ENCODE results near the gene HOXC6. TPM values are rescaled to one million over a fixed set of nuclear protein-coding genes. Genes with fewer than 3 reads are reported as not detected.

The HOXC6 gene
- total RNA-seq, 1 experiment from 2014 or later: not detected

DNA sequence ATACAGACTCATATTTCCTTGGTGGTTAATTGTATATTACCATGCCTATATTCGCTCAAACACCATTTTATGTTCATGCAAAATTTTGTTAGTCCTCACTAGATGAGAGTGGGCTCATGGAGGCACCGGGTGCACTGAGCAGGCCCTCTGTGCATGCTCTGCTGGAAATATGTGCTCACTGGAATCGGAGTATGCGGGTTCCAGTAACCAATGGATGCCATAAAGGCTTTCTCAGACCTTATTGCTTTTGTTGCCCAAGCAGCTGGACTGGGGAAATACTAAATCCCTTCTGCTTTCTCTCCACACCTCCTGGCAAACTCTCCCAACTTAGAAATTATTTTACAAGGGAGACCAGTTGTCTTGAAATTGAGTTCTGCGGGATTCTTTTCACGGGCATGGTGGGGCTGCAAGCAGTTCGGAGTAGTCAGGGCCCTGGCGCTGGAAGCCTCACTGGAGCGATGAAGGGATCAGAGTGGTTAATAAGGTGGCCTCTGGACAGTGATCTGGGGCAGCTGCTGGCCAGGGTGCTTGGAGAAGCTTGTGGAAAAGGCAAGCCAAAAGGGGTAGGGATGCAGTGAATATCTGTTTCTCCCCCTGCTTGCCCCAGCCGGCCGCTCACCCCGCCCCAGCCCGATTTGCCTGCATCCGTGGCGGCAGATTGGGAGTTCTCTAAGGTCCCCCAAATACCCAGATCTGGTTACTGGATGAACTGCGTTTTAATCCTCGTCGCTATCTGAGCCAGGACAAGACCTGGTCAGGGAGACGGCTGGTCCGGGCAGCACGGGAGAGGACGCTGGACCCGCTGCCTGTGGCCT lies 7.4 kb upstream of the HOXC6 start:
- Histone ChIP-seq H3K9me3 (ENCODE audit: low read length) (no peaks in the 10 kb centered on the region), H3K4me3 (ENCODE audit: low read length) (no peak overlapping the region), H3K9me2 (replicated peaks; ENCODE audit: insufficient read depth, low read length) (no peaks in the 10 kb centered on the region), H4K20me1 (ENCODE audit: insufficient read depth, low read depth, low read length) (no peaks in the 10 kb centered on the region), H3K36me3 (ENCODE audit: insufficient read depth, low read length) (no peaks in the 10 kb centered on the region), H3K79me2 (ENCODE audit: low read length) (no peaks in the 10 kb centered on the region), H2AFZ (ENCODE audit: low read length) (no peak overlapping the region), H3K4me2 (ENCODE audit: low read depth, low read length, poor library complexity, severe bottlenecking) (no peak overlapping the region), H3K27ac (ENCODE audit: low read length) (no peak overlapping the region), H3K27me3 (ENCODE audit: low read length) (no peaks in the 10 kb centered on the region), H3K9ac (ENCODE audit: low read length) (no peak overlapping the region), H3K4me1 (ENCODE audit: low read length) (peaks cover 25% of the 10 kb centered on the region)
- no peak for DNase-seq

DNA sequence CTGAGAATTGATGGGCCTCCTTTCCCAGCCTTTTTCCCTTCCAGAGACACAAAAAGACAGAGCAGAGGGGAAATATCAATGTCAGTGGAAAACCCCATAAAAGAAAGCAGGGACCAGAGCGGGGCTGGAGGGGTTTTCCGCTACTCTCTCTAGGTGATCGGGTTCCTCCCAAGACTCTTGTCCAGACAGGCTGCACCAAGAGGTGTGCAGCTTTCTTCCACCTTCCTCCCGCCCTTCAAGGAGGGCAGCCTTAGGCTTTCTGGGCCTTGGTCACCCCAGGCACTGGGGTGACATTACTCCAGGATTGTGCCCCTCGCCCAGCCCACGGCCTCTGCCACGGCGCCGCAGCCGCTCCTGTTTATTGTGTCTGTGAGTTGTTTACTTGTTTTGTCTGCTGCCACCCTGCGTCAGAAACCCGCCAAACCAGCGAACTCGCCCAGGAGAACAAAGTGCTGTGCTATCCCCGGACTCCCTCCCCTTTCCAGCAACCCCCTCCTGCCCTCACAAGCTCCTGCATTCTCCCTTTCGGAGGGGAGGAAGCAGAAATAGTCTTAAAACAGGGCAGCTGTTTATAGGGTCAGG lies 6.7 kb upstream of the HOXC6 start:
- peaks cover 2% of the 10 kb centered on the region; the same call in 1 of the 2 replicates for H3K27me3 ChIP-seq (ENCODE audit: low read length)
- H3K27ac ChIP-seq (ENCODE audit: low read length): no peak overlapping the region
- H3K4me1 ChIP-seq (ENCODE audit: low read length): peaks cover 32% of the 10 kb centered on the region
- H2AFZ ChIP-seq (ENCODE audit: low read length): no peak overlapping the region; the same call in 1 of the 2 replicates
- H3K4me3 ChIP-seq (ENCODE audit: low read length): no peak overlapping the region
- no peaks in the 10 kb centered on the region for H3K9me2 ChIP-seq (replicated peaks; ENCODE audit: insufficient read depth, low read length)
- H3K9ac ChIP-seq (ENCODE audit: low read length): no peak overlapping the region
- no peak overlapping the region for H3K4me2 ChIP-seq (ENCODE audit: low read depth, low read length, poor library complexity, severe bottlenecking)
- H3K79me2 ChIP-seq (ENCODE audit: low read length): no peaks in the 10 kb centered on the region
- H3K9me3 ChIP-seq (ENCODE audit: low read length): no peaks in the 10 kb centered on the region
- no peaks in the 10 kb centered on the region for H3K36me3 ChIP-seq (ENCODE audit: insufficient read depth, low read length)
- H4K20me1 ChIP-seq (ENCODE audit: insufficient read depth, low read depth, low read length): no peaks in the 10 kb centered on the region
- DNase-seq: no peak

DNA sequence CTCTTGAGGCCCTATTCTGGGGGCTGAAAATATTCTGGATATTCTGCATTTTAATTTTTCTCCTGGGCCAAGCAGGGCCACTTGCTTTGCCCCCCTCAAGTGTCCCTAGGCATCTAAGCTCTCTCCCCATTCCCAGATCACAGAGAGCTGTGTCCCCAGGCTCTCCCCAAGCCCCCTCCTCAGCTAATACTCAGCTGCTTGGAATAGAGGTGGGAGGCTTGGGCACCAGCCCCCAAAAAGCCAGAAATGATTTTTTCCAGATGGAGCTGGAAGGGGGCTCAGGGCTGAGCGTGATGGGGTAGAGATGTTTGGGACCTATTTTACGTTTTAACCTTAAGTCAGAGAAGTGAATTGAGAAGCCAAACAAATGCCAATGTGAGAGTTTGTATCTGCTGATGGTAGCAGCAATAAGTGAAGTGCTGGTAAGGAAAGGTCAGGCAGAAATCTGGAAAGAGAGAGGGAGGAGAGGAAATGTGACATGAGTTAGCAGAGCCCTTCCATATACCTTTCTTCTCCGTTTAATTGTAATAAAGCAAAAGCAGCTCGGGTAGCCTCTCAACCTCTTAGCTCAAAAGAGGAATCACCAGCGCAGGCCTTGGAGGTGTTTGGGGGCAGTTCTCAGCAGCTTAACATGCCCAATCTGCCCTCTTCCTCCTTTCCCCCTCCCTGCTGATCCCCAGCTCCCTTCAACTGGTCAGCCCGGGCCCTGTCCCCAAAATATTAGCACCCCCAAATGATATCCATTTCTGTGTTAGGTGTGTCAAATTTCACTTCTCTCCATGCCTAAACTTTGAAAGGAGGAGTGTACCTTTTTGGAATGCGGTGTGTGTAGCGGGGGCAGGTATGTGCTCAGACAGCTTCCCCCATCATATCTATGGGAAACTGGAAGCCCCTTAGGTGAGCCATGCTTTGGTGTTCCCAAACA lies 5.0 kb upstream of the HOXC6 start:
- Histone ChIP-seq H3K4me3 (ENCODE audit: low read length) (no peak overlapping the region), H3K36me3 (ENCODE audit: insufficient read depth, low read length) (no peaks in the 10 kb centered on the region), H3K4me2 (ENCODE audit: low read depth, low read length, poor library complexity, severe bottlenecking) (no peak overlapping the region), H3K27me3 (ENCODE audit: low read length) (peaks cover 2% of the 10 kb centered on the region; the same call in 1 of the 2 replicates), H3K9ac (ENCODE audit: low read length) (no peak overlapping the region), H3K9me3 (ENCODE audit: low read length) (no peaks in the 10 kb centered on the region), H3K27ac (ENCODE audit: low read length) (no peak overlapping the region), H3K9me2 (replicated peaks; ENCODE audit: insufficient read depth, low read length) (no peaks in the 10 kb centered on the region), H3K79me2 (ENCODE audit: low read length) (no peaks in the 10 kb centered on the region), H4K20me1 (ENCODE audit: insufficient read depth, low read depth, low read length) (no peaks in the 10 kb centered on the region), H2AFZ (ENCODE audit: low read length) (no peak overlapping the region), H3K4me1 (ENCODE audit: low read length) (peaks cover 26% of the 10 kb centered on the region)
- no peak for DNase-seq

GRCh38 chr12:54024127-54024526 lies 4.1 kb upstream of the HOXC6 start:
- Histone ChIP-seq H3K4me2 (ENCODE audit: low read depth, low read length, poor library complexity, severe bottlenecking) (no peak overlapping the region), H3K4me1 (ENCODE audit: low read length) (peaks cover 20% of the 10 kb centered on the region), H4K20me1 (ENCODE audit: insufficient read depth, low read depth, low read length) (no peaks in the 10 kb centered on the region), H3K27me3 (ENCODE audit: low read length) (peaks cover 2% of the 10 kb centered on the region; the same call in 1 of the 2 replicates), H3K4me3 (ENCODE audit: low read length) (no peak overlapping the region), H3K9me2 (replicated peaks; ENCODE audit: insufficient read depth, low read length) (no peaks in the 10 kb centered on the region), H3K9ac (ENCODE audit: low read length) (no peak overlapping the region), H2AFZ (ENCODE audit: low read length) (no peak overlapping the region), H3K36me3 (ENCODE audit: insufficient read depth, low read length) (no peaks in the 10 kb centered on the region), H3K9me3 (ENCODE audit: low read length) (no peaks in the 10 kb centered on the region), H3K79me2 (ENCODE audit: low read length) (no peaks in the 10 kb centered on the region), H3K27ac (ENCODE audit: low read length) (no peak overlapping the region)
- no peak for DNase-seq

DNA sequence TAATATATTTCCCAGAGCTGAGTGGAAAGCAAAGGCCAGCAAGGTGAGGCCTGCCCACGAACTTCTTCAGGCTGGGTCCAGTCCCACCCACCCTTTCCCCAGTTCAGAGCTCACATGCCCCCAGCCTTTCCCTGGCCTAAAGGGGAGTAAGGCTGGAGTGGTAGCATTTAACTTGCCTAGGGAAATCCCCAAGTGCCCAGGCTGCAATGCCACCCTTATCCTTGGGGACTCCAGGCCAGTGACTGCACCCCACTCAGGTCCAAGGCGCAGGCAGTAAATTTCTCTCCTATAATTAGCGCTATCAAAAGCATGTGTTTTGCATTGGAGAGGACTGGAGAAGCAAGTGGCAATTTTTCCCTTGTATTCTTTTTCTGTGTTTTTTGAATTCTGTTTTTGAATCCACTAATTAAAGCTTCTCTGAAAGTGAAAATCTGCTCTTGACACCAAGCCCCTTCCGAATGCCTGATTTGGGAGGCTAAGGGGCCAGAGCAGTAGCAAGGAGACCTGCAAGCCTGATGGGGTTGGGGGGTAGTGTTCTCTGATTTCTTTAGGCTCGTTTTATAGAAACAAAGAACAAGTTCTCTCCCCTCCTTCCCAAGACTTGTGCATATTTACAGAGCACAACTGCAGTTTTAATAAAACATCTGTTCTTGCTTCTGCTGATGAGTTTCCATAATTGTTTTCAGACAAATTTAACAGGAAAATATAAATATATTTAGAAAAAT lies 3.5 kb upstream of the HOXC6 start:
- no peaks in the 10 kb centered on the region for H3K9me2 ChIP-seq (replicated peaks; ENCODE audit: insufficient read depth, low read length)
- no peak overlapping the region for H3K4me2 ChIP-seq (ENCODE audit: low read depth, low read length, poor library complexity, severe bottlenecking)
- no peak for DNase-seq
- no peaks in the 10 kb centered on the region for H3K36me3 ChIP-seq (ENCODE audit: insufficient read depth, low read length)
- no peaks in the 10 kb centered on the region for H3K79me2 ChIP-seq (ENCODE audit: low read length)
- peaks cover 20% of the 10 kb centered on the region for H3K4me1 ChIP-seq (ENCODE audit: low read length)
- H3K27me3 ChIP-seq (ENCODE audit: low read length): peaks cover 2% of the 10 kb centered on the region; the same call in 1 of the 2 replicates
- H3K9me3 ChIP-seq (ENCODE audit: low read length): no peaks in the 10 kb centered on the region
- H3K27ac ChIP-seq (ENCODE audit: low read length): no peak overlapping the region
- H3K4me3 ChIP-seq (ENCODE audit: low read length): no peak overlapping the region
- no peak overlapping the region for H3K9ac ChIP-seq (ENCODE audit: low read length)
- H4K20me1 ChIP-seq (ENCODE audit: insufficient read depth, low read depth, low read length): no peaks in the 10 kb centered on the region
- H2AFZ ChIP-seq (ENCODE audit: low read length): no peak overlapping the region

GRCh38 chr12:54025499-54026405 lies 2.5 kb upstream of the HOXC6 start:
- Histone ChIP-seq H2AFZ (ENCODE audit: low read length) (peak overlapping the region; percentile 67; the same call in 1 of the 2 replicates), H3K9me2 (replicated peaks; ENCODE audit: insufficient read depth, low read length) (no peaks in the 10 kb centered on the region), H3K9ac (ENCODE audit: low read length) (peak overlapping the region; percentile 45), H3K9me3 (ENCODE audit: low read length) (no peaks in the 10 kb centered on the region), H3K4me1 (ENCODE audit: low read length) (peaks cover 20% of the 10 kb centered on the region), H3K4me3 (ENCODE audit: low read length) (no peak overlapping the region), H3K79me2 (ENCODE audit: low read length) (no peaks in the 10 kb centered on the region), H3K27me3 (ENCODE audit: low read length) (peaks cover 2% of the 10 kb centered on the region; the same call in 1 of the 2 replicates), H3K36me3 (ENCODE audit: insufficient read depth, low read length) (no peaks in the 10 kb centered on the region), H3K27ac (ENCODE audit: low read length) (no peak overlapping the region), H3K4me2 (ENCODE audit: low read depth, low read length, poor library complexity, severe bottlenecking) (peak overlapping the region; percentile 17), H4K20me1 (ENCODE audit: insufficient read depth, low read depth, low read length) (no peaks in the 10 kb centered on the region)
- no peak for DNase-seq

Measured in Karpas-422 (cell line).